Activated CD4-positive, CD25-positive, alpha-beta regulatory T cell treated with anti-CD3 and anti-CD28 coated beads, Interleukin-2, amount 50 U/mL, for 72 hours (primary cell): ENCODE measurements around the gene C1orf226.
"Not testable (repeated sequence)": the region's sequence is repeated elsewhere in the genome, so short reads cannot be mapped to it uniquely, and the experiment has no call there.

Source experiments
- DNase-seq: peaks from one replicate; pipeline ENCODE4 v3.0.0; 2021

Gene C1orf226

GRCh38 chr1:162416909-162417308, 35.4 kb downstream of the C1orf226 start:
- no peak for DNase-seq

- no peak for DNase-seq
These were observed 36.1 kb downstream of the C1orf226 start for GRCh38 chr1:162417650-162418049.

- not testable (repeated sequence) for DNase-seq
These were observed 37.1 kb downstream of the C1orf226 start for GRCh38 chr1:162418584-162418983.

- DNase-seq, result not testable (repeated sequence)
These were observed 38.0 kb downstream of the C1orf226 start for GRCh38 chr1:162419450-162419931.

- no peak for DNase-seq
These were observed 38.6 kb downstream of the C1orf226 start for GRCh38 chr1:162420120-162420519.

- DNase-seq, result no peak
These were observed 40.0 kb downstream of the C1orf226 start for GRCh38 chr1:162421258-162422164.

GRCh38 chr1:162422662-162423375, 41.3 kb downstream of the C1orf226 start:
- DNase-seq, result no peak

GRCh38 chr1:162430583-162430982, 49.1 kb downstream of the C1orf226 start:
- no peak for DNase-seq

- not testable (repeated sequence) for DNase-seq
These were observed 51.6 kb downstream of the C1orf226 start for GRCh38 chr1:162432977-162433713.
